GM18873 (cell line): Measurements from ENCODE around the gene SEC31A.
"Not testable (repeated sequence)": the region's sequence is repeated elsewhere in the genome, so short reads cannot be mapped to it uniquely, and the experiment has no call there.

Experiments
- ATAC-seq: cut with Tn5 transposase; IDR thresholded peaks from one replicate; pipeline ENCODE4 v1.9.1; 2021; ENCODE audit warnings: mild to moderate bottlenecking, moderate library complexity, moderate number of reproducible peaks; ENCODE audit not compliant: unreplicated experiment, low FRiP score

Gene SEC31A

GRCh38 chr4:82898322-82899243, 7.6 kb upstream of the SEC31A start:
- ATAC-seq, result no peak

- ATAC-seq, result no peak
These were observed 5.8 kb upstream of the SEC31A start for GRCh38 chr4:82896755-82897154.

- no peak for ATAC-seq
These were observed 3.0 kb upstream of the SEC31A start for GRCh38 chr4:82893942-82894341.

GRCh38 chr4:82892467-82892802, 1.5 kb upstream of the SEC31A start:
- no peak for ATAC-seq

- peak; percentile 4 for ATAC-seq
These were observed 934 bp upstream of the SEC31A start for GRCh38 chr4:82891707-82892466.

- ATAC-seq, result no peak
These were observed 439 bp downstream of the SEC31A start for GRCh38 chr4:82890528-82890900.

- ATAC-seq, result no peak
These were observed 1.7 kb downstream of the SEC31A start for GRCh38 chr4:82889287-82889686.

GRCh38 chr4:82886147-82886942, 4.6 kb downstream of the SEC31A start:
- no peak for ATAC-seq

- ATAC-seq, result no peak
These were observed 5.5 kb downstream of the SEC31A start for GRCh38 chr4:82885410-82885809.

GRCh38 chr4:82868572-82868971, 22.4 kb downstream of the SEC31A start:
- ATAC-seq, result no peak

- ATAC-seq, result no peak
These were observed 24.1 kb downstream of the SEC31A start for GRCh38 chr4:82866706-82867385.

- ATAC-seq, result not testable (repeated sequence)
These were observed 24.9 kb downstream of the SEC31A start for GRCh38 chr4:82866033-82866432.

GRCh38 chr4:82865592-82865991, 25.4 kb downstream of the SEC31A start:
- no peak for ATAC-seq

- no peak for ATAC-seq
These were observed 26.5 kb downstream of the SEC31A start for GRCh38 chr4:82864336-82864979.

GRCh38 chr4:82861529-82861928, 29.4 kb downstream of the SEC31A start:
- no peak for ATAC-seq

- ATAC-seq, result not testable (repeated sequence)
These were observed 30.5 kb downstream of the SEC31A start for GRCh38 chr4:82860487-82860886.

- ATAC-seq, result no peak
These were observed 38.1 kb downstream of the SEC31A start for GRCh38 chr4:82852751-82853285.

- ATAC-seq, result no peak
These were observed 38.8 kb downstream of the SEC31A start for GRCh38 chr4:82851885-82852750.

GRCh38 chr4:82851318-82851717, 39.6 kb downstream of the SEC31A start:
- ATAC-seq, result no peak
